GM13976 (cell line): ENCODE data around the gene CCDC28A.

ENCODE experiments used
- DNase-seq: peaks from one replicate; pipeline ENCODE4 v3.0.0; 2012; ENCODE audit warnings: low spot score
- CTCF ChIP-seq: IDR thresholded peaks from 2 replicates; pipeline ENCODE4 v1.5.1; 2012; ENCODE audit warnings: borderline replicate concordance, mild to moderate bottlenecking; ENCODE audit not compliant: insufficient read depth; ENCODE audit errors: extremely low read depth, missing control alignments, control extremely low read depth
- in situ Hi-C: fragments of 300-500 bp; cut with MboI; formaldehyde crosslinking; loops from one replicate; pipeline ENCODE4 v1.12.0; 2022; ENCODE audit warnings: low sequenced_read_pairs, mixed read lengths, inconsistent platforms; ENCODE audit not compliant: unreplicated experiment

Gene CCDC28A

GRCh38 chr6:138814179-138814834, 40.7 kb downstream of the CCDC28A start:
- in situ Hi-C loops = loop anchor here (10.0 to 25.0 kb wide), 2 partner anchors 298 to 550 kb away; no protein-coding TSS in a partner anchor
- no peak for TF ChIP-seq CTCF
- DNase-seq = no peak

GRCh38 chr6:138815221-138815620, 41.7 kb downstream of the CCDC28A start:
- no peak for TF ChIP-seq CTCF
- no peak for DNase-seq
- in situ Hi-C loops = loop anchor here (10.0 to 25.0 kb wide), 2 partner anchors 297 to 550 kb away; no protein-coding TSS in a partner anchor

- in situ Hi-C loops = loop anchor here (10.0 to 25.0 kb wide), 2 partner anchors 296 to 549 kb away; no protein-coding TSS in a partner anchor
- DNase-seq = peak; percentile 61
- peak; percentile 53 for TF ChIP-seq CTCF
Measured at GRCh38 chr6:138815797-138816528, 42.4 kb downstream of the CCDC28A start.

- peak; percentile 33 for DNase-seq
- no peak for TF ChIP-seq CTCF
- in situ Hi-C loops = loop anchor here (10.0 to 25.0 kb wide), 2 partner anchors 295 to 547 kb away; no protein-coding TSS in a partner anchor
Measured at GRCh38 chr6:138817799-138818198, 44.2 kb downstream of the CCDC28A start.

GRCh38 chr6:138818496-138819194, 45.1 kb downstream of the CCDC28A start:
- in situ Hi-C loops = loop anchor here (10.0 to 25.0 kb wide), 2 partner anchors 294 to 546 kb away; no protein-coding TSS in a partner anchor
- no peak for TF ChIP-seq CTCF
- peak; percentile 54 for DNase-seq

GRCh38 chr6:138821519-138821918, 48.0 kb downstream of the CCDC28A start:
- no peak for DNase-seq
- in situ Hi-C loops = loop anchor here (25.0 kb wide), 1 partner anchor 291 kb away; no protein-coding TSS in a partner anchor
- TF ChIP-seq CTCF = no peak
